IMR-90 (cell line): Measurements from ENCODE around the gene GAL. TPM values are rescaled to one million over a fixed set of nuclear protein-coding genes. Genes with fewer than 3 reads are reported as not detected.

Experiments
- ATAC-seq: fragments of 200-7000 bp; cut with Tn5 transposase; 2 replicates; pipeline ENCODE4 v1.9.1; 2020; ENCODE audit warnings: low read depth, mild to moderate bottlenecking, moderate library complexity
- BruUV-seq: library from RNA; stranded (reverse); fragments of 400-500 nt; replicated peaks from 2 replicates; lab custom pipeline; 2021; lab: Mats Ljungman, UMichigan
- CTCF ChIA-PET: fragments of 300-600 bp; formaldehyde crosslinking; extraction: SDS; loops from one replicate; lab custom pipeline; 2021; ENCODE audit warnings: antibody characterized with exemption; lab: Yijun Ruan, JAX
- POLR2A ChIA-PET: fragments of 300-600 bp; sonication (Branson Sonifier 250); formaldehyde crosslinking; loops from one replicate; lab custom pipeline; 2022; ENCODE audit warnings: antibody characterized with exemption; ENCODE audit not compliant: unreplicated experiment; lab: Charles Lee
- DNase-seq: peaks from one replicate; pipeline ENCODE4 v3.0.0; 2013
- H2AFZ ChIP-seq: replicated peaks from 2 replicates; pipeline ENCODE3; 2013; ENCODE audit warnings: low read length, mild to moderate bottlenecking; ENCODE audit not compliant: poor library complexity
- H2AK5ac ChIP-seq: 2 replicates; pipeline ENCODE4 v1.6.1; 2013; ENCODE audit warnings: low read depth, low read length, inconsistent platforms
- H2AK9ac ChIP-seq: replicated peaks from 2 replicates; pipeline ENCODE3; 2013; ENCODE audit warnings: mild to moderate bottlenecking, low read depth, low read length, moderate library complexity; ENCODE audit not compliant: poor library complexity
- H2BK120ac ChIP-seq: 2 replicates; pipeline ENCODE4 v1.6.1; 2013; ENCODE audit warnings: low read depth, low read length, inconsistent platforms
- H2BK15ac ChIP-seq: 3 replicates; pipeline ENCODE4 v1.6.1; 2013; ENCODE audit warnings: low read depth, low read length, inconsistent platforms
- H2BK20ac ChIP-seq: 2 replicates; pipeline ENCODE4 v1.6.1; 2013; ENCODE audit warnings: low read depth, mild to moderate bottlenecking, inconsistent platforms, low read length, moderate library complexity
- H2BK5ac ChIP-seq: 2 replicates; pipeline ENCODE4 v1.6.1; 2013; ENCODE audit warnings: mild to moderate bottlenecking, low read depth, low read length, inconsistent platforms; ENCODE audit not compliant: poor library complexity, severe bottlenecking
- H3K14ac ChIP-seq: replicated peaks from 2 replicates; pipeline ENCODE4 v1.6.1; 2013; ENCODE audit warnings: low read depth, low read length, inconsistent platforms
- H3K18ac ChIP-seq: 2 replicates; pipeline ENCODE4 v1.6.1; 2013; ENCODE audit warnings: low read depth, low read length, control low read depth
- H3K23ac ChIP-seq: 2 replicates; pipeline ENCODE4 v1.6.1; 2013; ENCODE audit warnings: low read depth, low read length, inconsistent platforms
- H3K27ac ChIP-seq: 2 replicates; pipeline ENCODE4 v1.5.1; 2013; ENCODE audit warnings: mild to moderate bottlenecking, control low read depth, low read length; ENCODE audit not compliant: insufficient read depth
- H3K27me3 ChIP-seq: 2 replicates; pipeline ENCODE4 v1.6.1; 2013; ENCODE audit warnings: low read length; ENCODE audit not compliant: control insufficient read depth, insufficient read depth
- H3K36me3 ChIP-seq: 2 replicates; pipeline ENCODE4 v1.6.1; 2013; ENCODE audit warnings: low read length, mixed read lengths; ENCODE audit not compliant: control insufficient read depth, insufficient read depth
- H3K4ac ChIP-seq: 2 replicates; pipeline ENCODE4 v1.6.1; 2013; ENCODE audit warnings: low read depth, low read length, inconsistent platforms
- H3K4me1 ChIP-seq: 2 replicates; pipeline ENCODE4 v1.6.1; 2013; ENCODE audit warnings: low read length, mixed read lengths; ENCODE audit not compliant: control insufficient read depth, insufficient read depth
- H3K4me2 ChIP-seq: 2 replicates; pipeline ENCODE4 v1.6.1; 2013; ENCODE audit warnings: low read depth, mild to moderate bottlenecking, control low read depth, low read length, moderate library complexity
- H3K4me3 ChIP-seq: 2 replicates; pipeline ENCODE4 v1.5.1; 2013; ENCODE audit warnings: low read depth, mild to moderate bottlenecking, control low read depth, low read length, moderate library complexity; ENCODE audit not compliant: insufficient read depth
- H3K56ac ChIP-seq: 2 replicates; pipeline ENCODE4 v1.6.1; 2013; ENCODE audit warnings: low read length, inconsistent platforms; ENCODE audit not compliant: insufficient read depth; ENCODE audit errors: extremely low read depth
- H3K79me1 ChIP-seq, 2 experiments: 2 replicates each; pipeline ENCODE4 v1.6.1; 2013; ENCODE audit warnings: low read length in 2 of 2, inconsistent platforms in 1 of 2, low read depth in 1 of 2
- H3K9ac ChIP-seq: 2 replicates; pipeline ENCODE4 v1.6.1; 2013; ENCODE audit warnings: low read depth, low read length, control low read depth
- H3K9me1 ChIP-seq: 2 replicates; pipeline ENCODE4 v1.6.1; 2013; ENCODE audit warnings: low read length, inconsistent platforms; ENCODE audit not compliant: insufficient read depth
- H3K9me3 ChIP-seq: 2 replicates; pipeline ENCODE4 v1.6.1; 2013; ENCODE audit warnings: low read length; ENCODE audit not compliant: control insufficient read depth, insufficient read depth
- H4K20me1 ChIP-seq: 2 replicates; pipeline ENCODE4 v1.6.1; 2013; ENCODE audit warnings: low read length, inconsistent platforms; ENCODE audit not compliant: insufficient read depth
- H4K5ac ChIP-seq: 2 replicates; pipeline ENCODE4 v1.6.1; 2013; ENCODE audit warnings: mild to moderate bottlenecking, low read depth, low read length, control low read depth
- H4K8ac ChIP-seq, 2 experiments: 2 replicates each; pipeline ENCODE4 v1.6.1; 2013; ENCODE audit warnings: low read depth in 2 of 2, low read length in 2 of 2, control low read depth in 1 of 2, inconsistent platforms in 1 of 2
- H4K91ac ChIP-seq: 2 replicates; pipeline ENCODE4 v1.6.1; 2013; ENCODE audit warnings: low read depth, low read length, inconsistent platforms; ENCODE audit not compliant: insufficient read depth
- BHLHE40 ChIP-seq: fragments of 150-350 bp; IDR thresholded peaks from 2 replicates; pipeline ENCODE4 v1.6.1; 2016; ENCODE audit warnings: mild to moderate bottlenecking, low read depth, low read length
- CEBPB ChIP-seq: IDR thresholded peaks from 2 replicates; pipeline ENCODE4 v1.6.1; 2012; ENCODE audit warnings: low read depth, low read length, improper control_type of control experiment
- CHD1 ChIP-seq: IDR thresholded peaks from 2 replicates; pipeline ENCODE4 v1.6.1; 2012; ENCODE audit warnings: low read depth, low read length, improper control_type of control experiment
- CTCF ChIP-seq: conservative IDR thresholded peaks from 2 replicates; pipeline ENCODE4 v1.5.1; 2012; ENCODE audit warnings: mild to moderate bottlenecking, low read depth, low read length, improper control_type of control experiment
- FOS ChIP-seq: fragments of 150-350 bp; IDR thresholded peaks from 2 replicates; pipeline ENCODE4 v1.6.1; 2016; ENCODE audit warnings: low read depth, low read length
- MAFK ChIP-seq: IDR thresholded peaks from 2 replicates; pipeline ENCODE4 v1.6.1; 2012; ENCODE audit warnings: low read depth, low read length, improper control_type of control experiment
- MAZ ChIP-seq: IDR thresholded peaks from 2 replicates; pipeline ENCODE4 v1.6.1; 2012; ENCODE audit warnings: low read depth, mild to moderate bottlenecking, low read length, improper control_type of control experiment, moderate library complexity, borderline replicate concordance
- MXI1 ChIP-seq: IDR thresholded peaks from 2 replicates; pipeline ENCODE4 v1.6.1; 2012; ENCODE audit warnings: low read depth, mild to moderate bottlenecking, low read length, moderate library complexity, borderline replicate concordance
- NFE2L2 ChIP-seq: fragments of 150-350 bp; IDR thresholded peaks from 2 replicates; pipeline ENCODE4 v1.6.1; 2016; ENCODE audit warnings: low read depth, mild to moderate bottlenecking, low read length
- POLR2A ChIP-seq: IDR thresholded peaks from 2 replicates; pipeline ENCODE4 v1.6.1; 2012; ENCODE audit warnings: mild to moderate bottlenecking, low read depth, low read length
- RAD21 ChIP-seq: IDR thresholded peaks from 2 replicates; pipeline ENCODE4 v1.6.1; 2012; ENCODE audit warnings: low read length, improper control_type of control experiment
- RCOR1 ChIP-seq: IDR thresholded peaks from 2 replicates; pipeline ENCODE4 v1.6.1; 2012; ENCODE audit warnings: mild to moderate bottlenecking, low read length, improper control_type of control experiment; ENCODE audit not compliant: insufficient replicate concordance
- RFX5 ChIP-seq: IDR thresholded peaks from 2 replicates; pipeline ENCODE4 v1.8.0; 2012; ENCODE audit warnings: low read depth, mild to moderate bottlenecking, low read length, moderate library complexity
- SMC3 ChIP-seq: fragments of 150-350 bp; IDR thresholded peaks from 2 replicates; pipeline ENCODE4 v1.6.1; 2016; ENCODE audit warnings: low read depth, mild to moderate bottlenecking, antibody characterized with exemption, low read length, moderate library complexity
- WGBS, 2 experiments: methylation state at CpG; one replicate each; pipeline versions ENCODE4 v1.1.5 to v1.1.7; 2013; ENCODE audit warnings: missing lambda C conversion rate in 2 of 2; ENCODE audit not compliant: insufficient read length in 1 of 2; ENCODE audit errors: extremely low coverage in 2 of 2; 5-methylcytosine and 5-hydroxymethylcytosine counted together
- dilution Hi-C: fragments of 300-500 bp; cut with HindIII; formaldehyde crosslinking; loops from one replicate; pipeline ENCODE4 v1.14.3; 2018; ENCODE audit warnings: low sequenced_read_pairs; ENCODE audit not compliant: unreplicated experiment
- in situ Hi-C: fragments of 300-500 bp; cut with MboI; formaldehyde crosslinking; loops from 3 replicates; pipeline ENCODE4 v1.14.3; 2019; ENCODE audit warnings: low sequenced_read_pairs, inconsistent platforms, mixed read lengths
- intact Hi-C: fragments of 100-400 bp; cut with micrococcal nuclease; formaldehyde crosslinking; loops from 2 replicates; pipeline ENCODE4 v1.10.0; 2022
- polyA plus RNA-seq, 3 experiments: library from polyadenylated mRNA; depleted of rRNA; stranded (reverse); fragments of >200 nt; gene quantifications; 2 replicates each; pipeline ENCODE4 v1.2.3, GENCODE V29; 2012; ENCODE audit warnings: low replicate concordance in 1 of 3
- total RNA-seq: library from RNA; depleted of rRNA; stranded (reverse); fragments of >200 nt; gene quantifications from 2 replicates; pipeline ENCODE4 v1.2.3, GENCODE V29; 2012
- TF ChIP-seq, protein P1 (sequence below): fragments of 150-350 bp; IDR thresholded peaks from 2 replicates; pipeline ENCODE4 v1.6.1; 2017; ENCODE audit warnings: mild to moderate bottlenecking, antibody characterized with exemption, low read length, low read depth
- TF ChIP-seq, protein P2 (sequence below): fragments of 150-350 bp; IDR thresholded peaks from 2 replicates; pipeline ENCODE4 v1.6.1; 2016; ENCODE audit warnings: low read depth, mild to moderate bottlenecking, low read length, moderate library complexity, borderline replicate concordance

Gene GAL
- total and polyA plus RNA-seq, 2 of the 4 experiments (the other 2 are of a cell fraction), result 2.0 TPM; not detected in 1

GRCh38 chr11:68688881-68689280 is 4.5 kb downstream of the GAL start:
- H2BK20ac ChIP-seq, result no peak overlapping the region
- in situ Hi-C loops, result no loop called here
- no peak overlapping the region for H3K56ac ChIP-seq
- no TSS peak for BruUV-seq
- H3K23ac ChIP-seq, result no peak overlapping the region
- no peaks in the 10 kb centered on the region for H3K4me1 ChIP-seq
- H3K9me3 ChIP-seq, result no peaks in the 10 kb centered on the region
- H3K4ac ChIP-seq, result no peak overlapping the region
- 85% methylated on average over 8 of the region's 12 CpGs; no CpG with 5 or more reads in 1 of the 2 experiments for WGBS, 2 experiments
- H3K36me3 ChIP-seq, result no peaks in the 10 kb centered on the region
- CTCF ChIA-PET, result interaction anchor here (0.7 kb wide), 1 partner anchor 13 kb away, joined by 4 read pairs; no protein-coding TSS in a partner anchor
- no peak for TF ChIP-seq CTCF
- no peak for TF ChIP-seq RFX5
- TF ChIP-seq SMC3, result no peak
- TF ChIP-seq FOS, result no peak
- TF ChIP-seq RAD21, result no peak
- no peak for TF ChIP-seq POLR2A
- TF ChIP-seq NFE2L2, result no peak
- TF ChIP-seq CHD1, result no peak
- no peak for TF ChIP-seq CEBPB
- TF ChIP-seq MAFK, result no peak
- TF ChIP-seq RCOR1, result no peak
- TF ChIP-seq, protein P1, sequence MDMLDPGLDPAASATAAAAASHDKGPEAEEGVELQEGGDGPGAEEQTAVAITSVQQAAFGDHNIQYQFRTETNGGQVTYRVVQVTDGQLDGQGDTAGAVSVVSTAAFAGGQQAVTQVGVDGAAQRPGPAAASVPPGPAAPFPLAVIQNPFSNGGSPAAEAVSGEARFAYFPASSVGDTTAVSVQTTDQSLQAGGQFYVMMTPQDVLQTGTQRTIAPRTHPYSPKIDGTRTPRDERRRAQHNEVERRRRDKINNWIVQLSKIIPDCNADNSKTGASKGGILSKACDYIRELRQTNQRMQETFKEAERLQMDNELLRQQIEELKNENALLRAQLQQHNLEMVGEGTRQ, result no peak
- TF ChIP-seq BHLHE40, result no peak
- TF ChIP-seq MXI1, result no peak
- TF ChIP-seq, protein P2, sequence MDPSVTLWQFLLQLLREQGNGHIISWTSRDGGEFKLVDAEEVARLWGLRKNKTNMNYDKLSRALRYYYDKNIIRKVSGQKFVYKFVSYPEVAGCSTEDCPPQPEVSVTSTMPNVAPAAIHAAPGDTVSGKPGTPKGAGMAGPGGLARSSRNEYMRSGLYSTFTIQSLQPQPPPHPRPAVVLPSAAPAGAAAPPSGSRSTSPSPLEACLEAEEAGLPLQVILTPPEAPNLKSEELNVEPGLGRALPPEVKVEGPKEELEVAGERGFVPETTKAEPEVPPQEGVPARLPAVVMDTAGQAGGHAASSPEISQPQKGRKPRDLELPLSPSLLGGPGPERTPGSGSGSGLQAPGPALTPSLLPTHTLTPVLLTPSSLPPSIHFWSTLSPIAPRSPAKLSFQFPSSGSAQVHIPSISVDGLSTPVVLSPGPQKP, result no peak
- TF ChIP-seq MAZ, result no peak
- no peak overlapping the region for H4K5ac ChIP-seq
- H3K18ac ChIP-seq, result no peak overlapping the region
- H3K14ac ChIP-seq, result no peak overlapping the region
- H2AK9ac ChIP-seq, result no peak overlapping the region
- intact Hi-C loops, result no loop called here
- no peak overlapping the region for H3K4me3 ChIP-seq
- H2BK5ac ChIP-seq, result no peak overlapping the region
- POLR2A ChIA-PET, result no interaction called here
- no peak overlapping the region for H2AFZ ChIP-seq
- no peak for DNase-seq
- H3K4me2 ChIP-seq, result no peak overlapping the region
- no peak overlapping the region for H3K27ac ChIP-seq
- no peaks in the 10 kb centered on the region; the same call in 1 of the 2 replicates for H4K20me1 ChIP-seq
- dilution Hi-C loops, result no loop called here
- peaks cover 54% of the 10 kb centered on the region for H3K27me3 ChIP-seq
- H3K9ac ChIP-seq, result no peak overlapping the region
- H4K91ac ChIP-seq, result no peak overlapping the region
- no peak for ATAC-seq
- no peak overlapping the region for H4K8ac ChIP-seq
- H2AK5ac ChIP-seq, result no peak overlapping the region
- H3K9me1 ChIP-seq, result no peaks in the 10 kb centered on the region
- no peaks in the 10 kb centered on the region for H3K79me1 ChIP-seq
- H2BK15ac ChIP-seq, result no peak overlapping the region
- no peak overlapping the region for H2BK120ac ChIP-seq
